Keratinocyte (primary cell): ENCODE data around the gene OVOL3. TPM values are rescaled to one million over a fixed set of nuclear protein-coding genes. Genes with fewer than 3 reads are reported as not detected.

ENCODE experiments used
- DNase-seq: peaks from one replicate; pipeline ENCODE4 v3.0.0-alpha.2; 2011; ENCODE audit warnings: low read depth, missing footprints, low spot score
- FAIRE-seq: peaks from 2 replicates; lab custom pipeline; 2011; peaks lifted over from hg19 to GRCh38; lab: Jason Lieb, UNC
- H2AFZ ChIP-seq: 2 replicates; pipeline ENCODE4 v1.6.0; 2012; ENCODE audit warnings: low read length, control low read depth, inconsistent platforms; ENCODE audit not compliant: control insufficient read depth
- H3K27ac ChIP-seq: 2 replicates; pipeline ENCODE4 v1.5.1; 2011; ENCODE audit warnings: low read length; ENCODE audit not compliant: control insufficient read depth, insufficient read depth
- H3K27me3 ChIP-seq: 3 replicates; pipeline ENCODE4 v1.6.0; 2011; ENCODE audit warnings: low read length; ENCODE audit not compliant: control insufficient read depth, insufficient read depth; ENCODE audit errors: extremely low read depth
- H3K36me3 ChIP-seq, 2 experiments: 2 replicates in 1 of 2; 3 replicates in 1 of 2; pipeline ENCODE4 v1.5.1; 2011; ENCODE audit warnings: low read length in 2 of 2, mild to moderate bottlenecking in 1 of 2; ENCODE audit not compliant: control insufficient read depth in 2 of 2, insufficient read depth in 2 of 2; ENCODE audit errors: extremely low read depth in 1 of 2
- H3K4me1 ChIP-seq: 3 replicates; pipeline ENCODE4 v1.5.1; 2011; ENCODE audit warnings: low read length; ENCODE audit not compliant: control insufficient read depth, insufficient read depth; ENCODE audit errors: extremely low read depth
- H3K4me2 ChIP-seq: 3 replicates; pipeline ENCODE4 v1.6.0; 2011; ENCODE audit warnings: low read depth, low read length; ENCODE audit not compliant: control insufficient read depth, insufficient read depth; ENCODE audit errors: extremely low read depth
- H3K4me3 ChIP-seq, 3 experiments: fragments of 200-600 bp in 1 of 3; sonication (generic) in 1 of 3; 2 replicates in 2 of 3; 3 replicates in 1 of 3; pipeline ENCODE4 v1.5.1; 2011 to 2016; ENCODE audit warnings: low read length in 3 of 3, mild to moderate bottlenecking in 3 of 3, control low read depth in 2 of 3, inconsistent platforms in 1 of 3, low read depth in 1 of 3, mixed read lengths in 1 of 3, mixed run types in 1 of 3, moderate library complexity in 1 of 3; ENCODE audit not compliant: control insufficient read depth in 2 of 3, insufficient read depth in 2 of 3; ENCODE audit errors: extremely low read depth in 1 of 3
- H3K79me2 ChIP-seq: 2 replicates; pipeline ENCODE4 v1.6.0; 2012; ENCODE audit warnings: low read length; ENCODE audit not compliant: control insufficient read depth, insufficient read depth
- H3K9ac ChIP-seq: 3 replicates; pipeline ENCODE4 v1.6.0; 2011; ENCODE audit warnings: low read length; ENCODE audit not compliant: control insufficient read depth, insufficient read depth; ENCODE audit errors: extremely low read depth
- H3K9me1 ChIP-seq: 3 replicates; pipeline ENCODE4 v1.6.0; 2011; ENCODE audit warnings: low read length; ENCODE audit not compliant: control insufficient read depth, insufficient read depth; ENCODE audit errors: extremely low read depth
- H3K9me3 ChIP-seq: 2 replicates; pipeline ENCODE4 v1.5.1; 2012; ENCODE audit warnings: low read depth, low read length; ENCODE audit not compliant: control insufficient read depth
- H4K20me1 ChIP-seq: 3 replicates; pipeline ENCODE4 v1.6.0; 2011; ENCODE audit warnings: low read length; ENCODE audit not compliant: control insufficient read depth, insufficient read depth; ENCODE audit errors: extremely low read depth
- CTCF ChIP-seq, 3 experiments: IDR thresholded peaks in 1 of 3; conservative IDR thresholded peaks in 1 of 3; optimal IDR thresholded peaks in 1 of 3; 2 replicates in 2 of 3; 3 replicates in 1 of 3; pipeline versions ENCODE3 to v1.5.1; 2011; ENCODE audit warnings: low read length in 3 of 3, mild to moderate bottlenecking in 3 of 3, moderate library complexity in 2 of 3, control low read depth in 1 of 3, inconsistent platforms in 1 of 3; ENCODE audit not compliant: insufficient read depth in 2 of 3; ENCODE audit errors: extremely low read depth in 1 of 3
- EZH2 ChIP-seq: IDR thresholded peaks from one replicate; pipeline ENCODE4 v1.6.1; 2012; ENCODE audit warnings: inconsistent platforms, mild to moderate bottlenecking, low read length, moderate library complexity
- dilution Hi-C: fragments of 300-500 bp; cut with MboI; formaldehyde crosslinking; loops from one replicate; pipeline ENCODE4 v1.7.0; 2020; ENCODE audit warnings: low sequenced_read_pairs; ENCODE audit not compliant: extremely low pct_ligation_motif_present
- polyA plus RNA-seq, 5 experiments: library from polyadenylated mRNA; depleted of rRNA in 3 of 5; stranded (reverse) in 3 of 5; stranded (forward) in 1 of 5; unstranded in 1 of 5; fragments of >200 nt; gene quantifications; 1 replicate in 1 of 5; 2 replicates in 3 of 5; 3 replicates in 1 of 5; pipeline versions ENCODE4 v1.2.1 to v1.2.3, GENCODE V29; 2011 to 2012; ENCODE audit warnings: missing spikeins in 2 of 5, low read depth in 1 of 5, low replicate concordance in 1 of 5

Gene OVOL3
- polyA plus RNA-seq, 1 donor (not counting 4 experiments of a cell fraction or from before 2014, with no cell fraction given): not detected

- H3K4me2 ChIP-seq: no peak overlapping the region
- peaks cover 9% of the 10 kb centered on the region for H3K79me2 ChIP-seq
- H4K20me1 ChIP-seq: no peaks in the 10 kb centered on the region
- no peak for TF ChIP-seq CTCF (optimal IDR thresholded peaks at IDR 0.05 in 1 of 3, IDR thresholded peaks at IDR 0.05 in 1 of 3, conservative IDR thresholded peaks at IDR 0.05 in 1 of 3; ENCODE audit: extremely low read depth in 1 of 3, insufficient read depth in 2 of 3, low read length in 3 of 3)
- no peak for TF ChIP-seq EZH2
- H3K27ac ChIP-seq: no peak overlapping the region
- peaks cover 5% of the 10 kb centered on the region for H3K4me1 ChIP-seq
- H3K9me3 ChIP-seq: no peaks in the 10 kb centered on the region
- H3K9ac ChIP-seq: no peak overlapping the region
- DNase-seq (no peak), FAIRE-seq (no peak)
- H3K4me3 ChIP-seq: no peak overlapping the region
- no peak overlapping the region for H2AFZ ChIP-seq
- H3K27me3 ChIP-seq: no peaks in the 10 kb centered on the region
- dilution Hi-C loops: no loop called here
- no peaks in the 10 kb centered on the region for H3K9me1 ChIP-seq
- peaks cover 23 to 32% of the 10 kb centered on the region in 2 experiments for H3K36me3 ChIP-seq
These were observed 10.0 kb downstream of the OVOL3 start for GRCh38 chr19:36120984-36121358.

GRCh38 chr19:36121486-36122124 is 10.7 kb downstream of the OVOL3 start:
- dilution Hi-C loops: no loop called here

More at GRCh38 chr19:36121486-36122124, 10.7 kb downstream of the OVOL3 start:
- H3K36me3 ChIP-seq: peaks cover 23 to 31% of the 10 kb centered on the region in 2 experiments
- no peaks in the 10 kb centered on the region for H3K27me3 ChIP-seq
- DNase-seq: no peak
- H3K79me2 ChIP-seq: peaks cover 4% of the 10 kb centered on the region
- no peak overlapping the region for H2AFZ ChIP-seq
- H4K20me1 ChIP-seq: no peaks in the 10 kb centered on the region
- no peak overlapping the region for H3K4me2 ChIP-seq
- H3K27ac ChIP-seq: no peak overlapping the region
- no peak overlapping the region for H3K9ac ChIP-seq
- no peak overlapping the region for H3K4me3 ChIP-seq
- FAIRE-seq: no peak
- H3K4me1 ChIP-seq: no peaks in the 10 kb centered on the region
- TF ChIP-seq EZH2: no peak
- no peak for TF ChIP-seq CTCF (optimal IDR thresholded peaks at IDR 0.05 in 1 of 3, IDR thresholded peaks at IDR 0.05 in 1 of 3, conservative IDR thresholded peaks at IDR 0.05 in 1 of 3; ENCODE audit: extremely low read depth in 1 of 3, insufficient read depth in 2 of 3, low read length in 3 of 3)
- no peaks in the 10 kb centered on the region for H3K9me1 ChIP-seq
- no peaks in the 10 kb centered on the region for H3K9me3 ChIP-seq
